GM19043 (cell line): Measurements from ENCODE around the gene TMEM247.

ENCODE experiments used
- ATAC-seq: cut with Tn5 transposase; IDR thresholded peaks from one replicate; pipeline ENCODE4 v1.9.1; 2021; ENCODE audit warnings: low read depth; ENCODE audit not compliant: unreplicated experiment

Gene TMEM247

GRCh38 chr2:46487667-46488335 is 8.4 kb downstream of the TMEM247 start:
- no peak for ATAC-seq

- no peak for ATAC-seq
Observed at GRCh38 chr2:46488389-46488788, 9.0 kb downstream of the TMEM247 start.

- no peak for ATAC-seq
Observed at GRCh38 chr2:46489423-46490174, 10.2 kb downstream of the TMEM247 start.

- ATAC-seq: peak; percentile 78
Observed at GRCh38 chr2:46490521-46491141, 11.3 kb downstream of the TMEM247 start.

- no peak for ATAC-seq
Observed at GRCh38 chr2:46492301-46492700, 12.9 kb downstream of the TMEM247 start.

- ATAC-seq: peak; percentile 74
Observed at GRCh38 chr2:46493241-46493970, 14.0 kb downstream of the TMEM247 start.

- no peak for ATAC-seq
Observed at GRCh38 chr2:46493971-46494250, 14.5 kb downstream of the TMEM247 start.

GRCh38 chr2:46494596-46494995 is 15.2 kb downstream of the TMEM247 start:
- ATAC-seq: no peak

- no peak for ATAC-seq
Observed at GRCh38 chr2:46495231-46496030, 16.1 kb downstream of the TMEM247 start.

GRCh38 chr2:46497766-46498165 is 18.4 kb downstream of the TMEM247 start:
- ATAC-seq: no peak

GRCh38 chr2:46498681-46499080 is 19.3 kb downstream of the TMEM247 start:
- no peak for ATAC-seq

GRCh38 chr2:46499392-46499785 is 20.0 kb downstream of the TMEM247 start:
- no peak for ATAC-seq

GRCh38 chr2:46500801-46501200 is 21.4 kb downstream of the TMEM247 start:
- no peak for ATAC-seq

GRCh38 chr2:46502291-46502885 is 23.0 kb downstream of the TMEM247 start:
- ATAC-seq: no peak

- ATAC-seq: no peak
Observed at GRCh38 chr2:46503686-46504085, 24.3 kb downstream of the TMEM247 start.

- no peak for ATAC-seq
Observed at GRCh38 chr2:46504221-46504620, 24.9 kb downstream of the TMEM247 start.

- ATAC-seq: no peak
Observed at GRCh38 chr2:46504685-46505471, 25.5 kb downstream of the TMEM247 start.

GRCh38 chr2:46505472-46505783 is 26.1 kb downstream of the TMEM247 start:
- ATAC-seq: no peak

- ATAC-seq: no peak
Observed at GRCh38 chr2:46506131-46506706, 26.9 kb downstream of the TMEM247 start.
